ENCODE results near the gene PUM1.

- no peak for TF ChIP-seq CTCF (IDR thresholded peaks at IDR 0.05)
- no peak for TF ChIP-seq ZFX (IDR thresholded peaks at IDR 0.05; ENCODE audit: borderline replicate concordance)
These were observed 16.9 kb upstream of the PUM1 start for GRCh38 chr1:31082385-31082784.

All from 22Rv1 (cell line).